NCI-H526 (cell line): ENCODE results near the gene LMTK2.

Experiments used
- DNase-seq, 2 experiments: peaks; one replicate each; lab custom pipeline; 2025; lab: John Stamatoyannopoulos, UW

Gene LMTK2

GRCh38 chr7:98203261-98203963 is 96.8 kb downstream of the LMTK2 start:
- no peak for DNase-seq

GRCh38 chr7:98203964-98204605 is 97.4 kb downstream of the LMTK2 start:
- DNase-seq, result no peak

- no peak for DNase-seq
Measured at GRCh38 chr7:98204670-98205069, 98.0 kb downstream of the LMTK2 start.

GRCh38 chr7:98205162-98205845 is 98.6 kb downstream of the LMTK2 start:
- DNase-seq, result peak in 1 of 2 experiments; percentile 52

- DNase-seq, result no peak
Measured at GRCh38 chr7:98206451-98207330, 100.0 kb downstream of the LMTK2 start.

- DNase-seq, result no peak
Measured at GRCh38 chr7:98209166-98209920, 102.7 kb downstream of the LMTK2 start.

- DNase-seq, result peak in 1 of 2 experiments; percentile 64
Measured at GRCh38 chr7:98210513-98211220, 104.0 kb downstream of the LMTK2 start.

GRCh38 chr7:98211221-98211675 is 104.6 kb downstream of the LMTK2 start, which contains the start of gene BHLHA15:
Gene BHLHA15 (plus strand): TSS chr7:98211439. CDS start chr7:98212310, 871 bp downstream.
- DNase-seq, result peak in 1 of 2 experiments; percentile 72

GRCh38 chr7:98211676-98212531 is 105.2 kb downstream of the LMTK2 start:
- DNase-seq, result no peak

- no peak for DNase-seq
Measured at GRCh38 chr7:98212532-98213041, 105.9 kb downstream of the LMTK2 start.

GRCh38 chr7:98213296-98213887 is 106.7 kb downstream of the LMTK2 start:
- no peak for DNase-seq

GRCh38 chr7:98213888-98214810 is 107.5 kb downstream of the LMTK2 start:
- no peak for DNase-seq

- no peak for DNase-seq
Measured at GRCh38 chr7:98214811-98215321, 108.2 kb downstream of the LMTK2 start.

GRCh38 chr7:98215561-98216495 is 109.2 kb downstream of the LMTK2 start:
- no peak for DNase-seq

- no peak for DNase-seq
Measured at GRCh38 chr7:98216941-98217622, 110.4 kb downstream of the LMTK2 start.
